Measurements from ENCODE around the gene GALNT18.

- TF ChIP-seq CTCF (IDR thresholded peaks at IDR 0.05) (no peak), POLR2A (IDR thresholded peaks at IDR 0.05) (no peak)
Measured at GRCh38 chr11:11306855-11307254, 314.9 kb downstream of the GALNT18 start.
